Measurements from ENCODE around the gene ARL8A. TPM values are rescaled to one million over a fixed set of nuclear protein-coding genes. Genes with fewer than 3 reads are reported as not detected.
A peak's percentile ranks its signal among the peaks of the same experiment; 100 is the strongest.
"Not testable (repeated sequence)": the region's sequence is repeated elsewhere in the genome, so short reads cannot be mapped to it uniquely, and the experiment has no call there.

The ARL8A gene
- total RNA-seq, 1 donor from 2014 or later = 69.5 TPM

DNA sequence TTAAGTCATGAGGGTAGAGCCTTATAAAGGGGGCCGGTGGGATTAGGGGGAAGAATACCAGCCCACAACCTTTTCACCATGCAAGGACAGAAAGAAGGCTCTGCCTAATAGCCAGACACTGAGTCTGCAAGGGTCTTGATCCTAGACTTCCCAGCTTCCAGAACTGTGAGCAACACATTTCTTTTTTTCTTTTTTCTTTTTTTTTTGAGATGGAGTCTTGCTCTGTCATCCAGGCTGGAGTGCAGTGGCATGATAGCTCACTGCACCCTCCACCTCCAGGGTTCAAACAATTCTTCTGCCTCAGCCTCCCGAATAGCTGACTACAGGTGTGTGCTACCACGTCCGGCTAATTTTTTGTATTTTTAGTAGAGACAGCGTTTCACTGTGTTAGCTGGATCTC is 1.7 kb upstream of the ARL8A start:
- ATAC-seq (ENCODE audit: poor library complexity) = no peak
- intact Hi-C loops (cut with DNase I) = no loop called here
- DNase-seq = no peak

DNA sequence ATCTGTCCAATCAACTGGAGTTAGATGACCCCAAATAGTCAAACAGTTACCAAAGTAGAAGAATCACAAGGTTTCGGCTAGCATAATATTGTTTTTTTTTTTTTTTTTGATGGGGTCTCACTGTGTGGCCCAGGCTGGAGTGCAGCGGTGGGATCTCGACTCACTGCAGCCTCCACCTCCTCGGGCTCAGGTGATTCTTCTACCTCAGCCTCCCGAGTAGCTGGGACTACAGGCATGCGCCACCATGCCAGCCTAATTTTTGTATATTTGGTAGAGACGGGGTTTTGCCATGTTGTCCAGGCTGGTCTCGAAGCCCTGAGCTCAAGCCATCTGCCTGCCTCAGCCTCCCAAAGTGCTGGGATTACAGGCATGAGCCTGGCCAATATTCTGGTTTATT is 1.2 kb upstream of the ARL8A start:
- DNase-seq; intact Hi-C loops (cut with DNase I); ATAC-seq (ENCODE audit: poor library complexity): not testable (repeated sequence)

DNA sequence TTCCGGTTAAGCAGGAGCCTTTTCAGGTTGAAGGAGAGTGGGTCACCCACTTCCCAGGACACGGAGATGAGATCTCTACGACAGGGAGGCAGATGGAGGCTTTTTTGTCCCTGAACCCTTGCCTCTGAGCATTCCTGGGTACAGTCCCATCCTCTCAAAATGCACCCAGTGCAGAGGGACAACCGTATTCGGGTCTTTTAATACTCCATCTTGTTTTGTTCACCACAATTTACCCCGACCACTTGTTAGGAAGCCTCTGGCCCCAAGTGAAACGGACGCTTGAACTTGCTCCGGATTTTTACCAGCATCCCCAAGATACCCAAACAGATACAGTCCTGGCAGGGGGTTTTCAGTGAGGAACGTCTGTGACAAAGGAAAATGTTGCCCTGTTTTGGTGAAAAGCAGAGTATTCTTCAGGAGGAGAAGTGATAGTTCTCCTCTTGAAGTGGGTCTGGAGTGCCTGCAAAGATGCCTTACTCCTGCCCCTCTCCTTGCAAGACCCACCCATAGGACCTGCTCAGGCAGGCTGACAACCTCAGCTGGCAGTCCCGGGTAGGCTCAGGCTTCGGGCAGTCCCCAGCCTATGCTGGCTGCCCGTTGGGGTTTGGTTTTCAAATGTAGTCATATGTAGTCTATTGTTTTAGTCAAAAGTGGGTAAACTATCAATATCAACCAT is 669 bp upstream of the ARL8A start:
- ATAC-seq (ENCODE audit: poor library complexity) (peak; percentile 11), DNase-seq (no peak)
- intact Hi-C loops (cut with DNase I) = no loop called here

GRCh38 chr1:202143768-202144401 is 652 bp downstream of the ARL8A start:
- intact Hi-C loops (cut with DNase I) = no loop called here
- DNase-seq (peak; percentile 63), ATAC-seq (ENCODE audit: poor library complexity) (peak; percentile 51)

GRCh38 chr1:202143011-202143767 is 1.3 kb downstream of the ARL8A start:
- DNase-seq = peak; percentile 64
- intact Hi-C loops (cut with DNase I) = no loop called here

DNA sequence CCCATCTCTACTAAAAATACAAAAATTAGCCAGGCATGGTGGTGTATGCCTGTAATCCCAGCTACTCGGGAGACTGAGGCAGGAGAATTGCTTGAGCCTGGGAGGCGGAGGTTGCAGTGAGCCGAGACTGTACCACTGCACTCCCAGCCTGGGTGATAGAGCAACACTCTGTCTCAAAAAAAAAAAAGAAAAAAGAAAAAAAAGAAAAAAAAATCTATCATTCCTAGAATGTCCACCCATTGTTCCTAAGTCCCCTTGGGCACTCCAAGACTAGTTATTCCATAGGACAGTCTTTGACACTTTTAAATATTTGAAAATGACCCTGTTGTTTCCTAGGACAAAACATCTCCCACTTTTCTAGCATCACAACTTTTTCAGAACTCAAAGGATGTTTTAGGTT is 3.1 kb downstream of the ARL8A start:
- ATAC-seq (ENCODE audit: poor library complexity); intact Hi-C loops (cut with DNase I); DNase-seq: not testable (repeated sequence)

More at GRCh38 chr1:202143011-202143767, 1.3 kb downstream of the ARL8A start:
- ATAC-seq (ENCODE audit: poor library complexity) = peak; percentile 51

DNA sequence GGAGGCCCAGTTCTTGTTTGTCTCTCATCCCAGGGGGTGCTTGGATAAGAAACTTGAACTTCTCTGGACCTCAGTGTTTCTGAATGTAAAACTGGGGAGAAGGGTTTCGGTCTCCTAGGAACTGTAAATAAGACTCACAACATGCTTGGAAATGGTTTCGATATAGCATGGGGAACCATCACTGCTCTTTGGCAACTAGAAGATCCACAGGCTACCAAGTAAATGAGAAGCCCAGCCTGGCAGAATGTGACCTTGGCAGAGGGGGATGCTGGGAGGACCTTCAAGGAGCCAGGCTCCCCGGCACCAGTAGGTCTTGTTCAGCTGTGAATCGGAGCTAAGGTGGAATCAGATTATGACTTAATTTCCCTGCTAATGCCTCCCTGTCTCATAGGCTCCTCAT is 3.7 kb downstream of the ARL8A start:
- DNase-seq (no peak), ATAC-seq (ENCODE audit: poor library complexity) (no peak)
- intact Hi-C loops (cut with DNase I) = no loop called here

DNA sequence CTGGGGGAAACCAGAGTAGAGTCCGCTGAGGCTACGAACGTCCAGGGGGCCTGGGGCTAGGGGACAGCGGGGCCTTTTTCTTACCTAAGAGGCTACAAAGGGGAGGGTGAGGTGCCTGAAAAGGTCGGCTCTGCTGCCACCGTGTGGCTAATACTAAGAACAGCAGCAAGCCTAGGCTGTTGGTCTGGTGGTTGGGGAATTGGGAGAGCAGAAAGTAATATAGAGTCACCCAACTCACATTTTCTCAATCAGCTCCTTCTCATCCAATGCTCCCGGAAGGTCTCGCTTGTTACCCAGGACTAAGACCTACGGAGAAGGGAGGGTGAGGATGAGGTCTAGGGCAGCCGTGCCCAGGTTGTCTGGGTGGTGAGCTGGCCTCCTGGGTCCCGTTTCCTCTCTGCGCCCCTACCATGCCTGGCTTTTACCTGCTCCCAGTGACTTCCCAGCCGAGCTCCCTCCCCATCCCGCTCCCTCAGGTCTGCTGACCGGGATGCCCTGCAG is 9.3 kb downstream of the ARL8A start:
- intact Hi-C loops (cut with DNase I) = no loop called here
- DNase-seq (peak; percentile 53), ATAC-seq (ENCODE audit: poor library complexity) (peak; percentile 65)

DNA sequence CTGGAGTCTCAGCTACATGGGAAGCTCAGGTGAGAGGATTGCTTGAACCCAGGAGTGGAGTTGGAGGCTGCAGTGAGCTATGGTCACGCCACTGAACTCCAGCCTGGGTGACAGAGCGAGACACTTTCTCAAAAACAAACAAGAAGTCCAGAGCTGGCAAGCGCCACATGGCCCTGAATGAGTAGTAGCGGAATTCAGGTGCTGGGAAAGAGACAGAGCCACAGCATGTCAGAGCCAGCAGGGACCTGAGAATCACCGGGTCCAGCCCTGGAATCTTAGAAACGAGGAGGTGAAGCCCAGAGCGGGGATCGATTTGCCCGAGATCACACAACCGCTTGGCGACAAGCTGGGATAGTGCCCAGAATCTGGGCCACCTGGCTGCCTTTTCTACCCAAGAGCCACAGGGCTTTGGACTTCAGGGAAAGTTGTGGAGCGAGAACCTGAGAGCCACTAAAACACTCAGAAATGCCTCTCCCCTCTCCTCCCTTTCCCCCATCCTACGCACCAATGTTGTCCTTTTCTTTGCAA is 9.8 kb downstream of the ARL8A start:
- DNase-seq = no peak
- intact Hi-C loops (cut with DNase I) = no loop called here
- ATAC-seq (ENCODE audit: poor library complexity) = no peak

DNA sequence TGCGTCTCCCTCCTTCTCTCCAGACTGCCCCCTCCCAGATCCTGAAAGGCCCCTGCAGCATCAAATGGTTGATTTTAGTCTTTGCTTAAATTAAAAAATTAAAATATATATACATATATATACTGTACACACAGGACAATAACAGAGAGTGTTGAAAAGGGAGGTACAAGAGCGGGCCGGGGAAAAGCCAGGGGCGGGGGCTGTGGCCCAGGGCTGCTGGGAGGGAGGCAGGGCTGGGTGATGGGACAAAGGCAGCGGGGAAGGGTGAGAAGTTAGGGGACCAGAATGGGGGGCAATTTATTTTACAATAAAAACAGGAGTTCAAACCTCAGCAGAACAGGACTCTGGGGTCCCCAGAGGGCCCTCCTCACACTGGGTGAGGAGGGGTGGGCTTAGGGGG is 10.5 kb downstream of the ARL8A start:
- ATAC-seq (ENCODE audit: poor library complexity) (no peak), DNase-seq (no peak)
- intact Hi-C loops (cut with DNase I) = no loop called here

DNA sequence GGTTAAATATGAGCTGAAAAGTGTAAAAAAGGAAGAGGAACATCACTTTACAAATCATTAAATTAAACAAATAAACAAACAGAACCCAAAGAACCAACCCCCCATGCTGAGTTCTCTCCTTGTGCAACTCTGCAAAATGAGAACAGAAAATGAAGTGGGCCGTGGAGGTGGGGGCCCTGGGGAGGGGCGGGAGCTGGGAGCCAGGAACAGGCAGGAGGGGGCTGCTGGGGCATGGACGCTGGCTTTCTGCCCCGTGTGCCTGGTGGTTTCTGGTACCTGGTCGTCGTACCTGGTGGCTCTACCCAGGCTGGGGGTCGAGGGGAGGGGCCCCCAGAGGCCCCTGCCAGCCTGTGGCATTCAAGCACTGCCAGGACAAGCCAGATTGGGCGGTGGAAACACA is 11.0 kb downstream of the ARL8A start:
- no peak for ATAC-seq (ENCODE audit: poor library complexity)
- intact Hi-C loops (cut with DNase I) = no loop called here
- DNase-seq = no peak

GRCh38 chr1:202133001-202133400 is 11.5 kb downstream of the ARL8A start:
- DNase-seq (peak; percentile 59), ATAC-seq (ENCODE audit: poor library complexity) (peak; percentile 19)
- intact Hi-C loops (cut with DNase I) = no loop called here

DNA sequence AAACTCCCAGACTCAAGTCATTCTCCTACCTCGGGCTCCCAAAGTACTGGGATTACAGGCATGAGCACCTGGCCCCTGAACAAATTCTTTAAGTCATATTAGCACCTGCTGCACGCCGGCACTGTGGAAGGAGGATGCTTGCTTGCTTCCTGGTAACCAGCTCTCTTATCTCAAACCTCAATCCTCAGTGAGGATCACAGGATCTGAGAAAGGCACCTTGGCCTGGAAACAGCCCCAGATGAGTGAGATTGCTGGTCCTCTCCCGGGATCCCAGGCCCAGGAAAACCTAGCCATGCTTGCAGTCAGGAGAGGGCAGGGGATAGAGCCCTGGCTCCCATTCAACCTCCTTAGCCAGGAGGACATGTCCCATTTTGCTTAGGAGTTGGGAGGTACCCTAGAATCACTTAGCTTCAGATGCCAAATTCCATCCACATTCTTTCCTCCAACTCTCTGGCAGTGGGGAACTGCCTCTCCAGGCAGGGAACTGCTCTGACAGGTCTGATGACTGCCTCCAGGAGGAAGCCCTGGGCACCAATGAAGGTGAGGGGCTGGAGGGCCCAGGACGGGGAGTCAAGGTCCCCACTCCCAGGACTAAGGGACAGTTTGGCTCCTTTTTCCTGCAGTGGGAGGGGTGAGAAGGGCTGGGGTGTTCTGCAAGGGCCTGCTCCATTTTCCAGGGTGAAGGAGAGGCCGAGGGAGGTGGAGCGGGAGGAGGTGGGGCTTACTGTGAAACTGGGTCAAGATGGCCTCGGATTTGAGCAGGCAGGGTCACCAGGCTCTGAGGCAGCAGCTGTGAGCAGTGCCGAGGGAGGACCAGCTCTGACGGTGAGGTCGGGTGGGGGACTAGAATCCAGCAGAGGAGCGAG is 12.3 kb downstream of the ARL8A start:
- intact Hi-C loops (cut with DNase I) = no loop called here

DNA sequence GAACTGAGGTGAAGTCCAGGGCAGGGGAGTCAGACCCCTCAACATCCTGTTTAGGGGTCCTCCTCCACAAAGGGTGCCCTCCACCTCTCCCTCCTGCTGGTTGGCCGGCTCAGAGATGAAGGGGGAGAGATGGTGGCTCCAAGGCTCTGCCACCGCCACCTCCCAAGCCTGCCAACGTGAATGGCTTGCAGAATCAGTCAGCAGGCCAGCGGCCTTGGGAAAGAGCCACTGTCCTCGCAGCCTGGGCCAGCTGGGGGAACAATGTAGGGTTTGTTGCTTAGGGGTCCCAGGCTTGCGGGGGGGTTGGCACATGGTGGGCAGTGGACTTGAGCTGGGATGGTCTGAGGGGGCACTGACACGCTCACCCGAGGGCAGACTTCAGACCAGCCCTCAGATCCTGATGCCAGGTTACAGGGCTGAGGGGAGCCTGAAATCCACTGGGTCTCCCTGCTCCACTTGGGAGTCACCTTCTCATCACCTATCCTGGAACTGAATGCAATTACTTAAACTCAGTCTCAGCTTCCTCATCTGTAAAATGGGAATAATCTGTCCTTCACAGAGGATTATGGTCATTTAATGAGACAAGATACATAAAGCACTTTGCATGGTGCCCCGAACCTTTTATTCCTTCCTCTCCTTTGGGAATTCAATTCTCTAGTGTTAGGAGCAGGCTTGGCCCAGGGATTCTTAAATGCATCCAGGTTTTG is 13.6 kb downstream of the ARL8A start:
- ATAC-seq (ENCODE audit: poor library complexity) (no peak), DNase-seq (no peak)
- intact Hi-C loops (cut with DNase I) = no loop called here

More for the DNA sequence above, 12.3 kb downstream of the ARL8A start:
- ATAC-seq (ENCODE audit: poor library complexity) (peak; percentile 71), DNase-seq (peak; percentile 76)

DNA sequence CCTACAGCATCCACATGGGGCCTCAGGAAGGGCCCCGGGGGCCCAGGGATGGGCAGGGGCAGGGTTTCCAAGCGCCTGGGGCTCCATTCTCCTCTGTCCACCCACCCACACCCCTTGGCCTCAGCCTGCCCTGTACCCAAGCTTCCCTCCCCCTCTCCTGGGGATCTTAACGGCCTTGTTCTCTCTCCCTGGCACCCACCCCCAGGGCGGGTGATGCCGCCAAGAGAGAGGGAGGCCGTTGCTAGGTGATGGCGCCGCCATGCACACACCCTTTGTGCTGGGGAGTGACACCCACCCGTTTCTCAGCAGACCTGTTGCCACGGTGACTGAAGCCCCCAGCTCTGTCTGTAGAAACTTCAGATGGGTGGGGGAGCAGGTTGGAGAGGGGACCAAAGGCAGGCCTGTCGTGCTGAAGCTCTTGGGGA is 14.2 kb downstream of the ARL8A start:
- no peak for DNase-seq
- intact Hi-C loops (cut with DNase I) = no loop called here
- ATAC-seq (ENCODE audit: poor library complexity) = no peak

GRCh38 chr1:202129453-202130296 is 14.9 kb downstream of the ARL8A start:
- ATAC-seq (ENCODE audit: poor library complexity) (no peak), DNase-seq (no peak)
- intact Hi-C loops (cut with DNase I) = no loop called here

Measured in Right ventricle myocardium superior (tissue), 1 donor.